Neuronal stem cell (in vitro differentiated cells): ENCODE measurements around the gene LRRC49. TPM values are rescaled to one million over a fixed set of nuclear protein-coding genes. Genes with fewer than 3 reads are reported as not detected.

ENCODE experiments used
- DNase-seq: peaks from one replicate; pipeline ENCODE4 v3.0.0-alpha.2; 2013; ENCODE audit warnings: low spot score
- H2AFZ ChIP-seq: one replicate; pipeline ENCODE4 v1.6.1; 2013; ENCODE audit warnings: mild to moderate bottlenecking, low read length, inconsistent platforms
- H2AK5ac ChIP-seq: 2 replicates; pipeline ENCODE4 v1.6.1; 2013; ENCODE audit warnings: low read depth, mild to moderate bottlenecking, inconsistent platforms, low read length, moderate library complexity, mixed read lengths
- H2BK120ac ChIP-seq: 2 replicates; pipeline ENCODE4 v1.6.1; 2013; ENCODE audit warnings: low read depth, mild to moderate bottlenecking, inconsistent platforms, low read length, moderate library complexity, mixed read lengths
- H2BK12ac ChIP-seq: one replicate; pipeline ENCODE4 v1.6.1; 2013; ENCODE audit warnings: low read length, inconsistent platforms
- H2BK15ac ChIP-seq: 2 replicates; pipeline ENCODE4 v1.6.1; 2013; ENCODE audit warnings: mild to moderate bottlenecking, low read length, inconsistent platforms, mixed read lengths
- H2BK5ac ChIP-seq: one replicate; pipeline ENCODE4 v1.6.1; 2013; ENCODE audit warnings: inconsistent platforms, mild to moderate bottlenecking, low read length, moderate library complexity
- H3K14ac ChIP-seq: one replicate; pipeline ENCODE4 v1.6.1; 2013; ENCODE audit warnings: low read length, inconsistent platforms
- H3K18ac ChIP-seq: 2 replicates; pipeline ENCODE4 v1.6.1; 2013; ENCODE audit warnings: low read length, inconsistent platforms
- H3K23ac ChIP-seq: 2 replicates; pipeline ENCODE4 v1.6.1; 2013; ENCODE audit warnings: low read depth, mild to moderate bottlenecking, mixed read lengths, low read length, inconsistent platforms; ENCODE audit not compliant: poor library complexity
- H3K27ac ChIP-seq: replicated peaks from 3 replicates; pipeline ENCODE4 v1.5.1; 2013; ENCODE audit warnings: low read length, inconsistent platforms
- H3K27me3 ChIP-seq, 3 experiments: 2 replicates each; pipeline ENCODE4 v1.6.1; 2013; ENCODE audit warnings: low read length in 3 of 3, mild to moderate bottlenecking in 2 of 3, inconsistent platforms in 1 of 3, low read depth in 1 of 3, mixed read lengths in 1 of 3, moderate library complexity in 1 of 3; ENCODE audit not compliant: control insufficient read depth in 3 of 3, insufficient read depth in 3 of 3
- H3K36me3 ChIP-seq, 2 donors: replicated peaks in 1 of 2; 2 replicates each; pipeline ENCODE4 v1.6.1; 2013; ENCODE audit warnings: low read length in 2 of 2; ENCODE audit not compliant: control insufficient read depth in 2 of 2, insufficient read depth in 2 of 2
- H3K4ac ChIP-seq: 2 replicates; pipeline ENCODE4 v1.6.1; 2013; ENCODE audit warnings: inconsistent platforms, mild to moderate bottlenecking, low read length, moderate library complexity
- H3K4me1 ChIP-seq, 2 donors: 1 replicate in 1 of 2; 2 replicates in 1 of 2; pipeline ENCODE4 v1.6.1; 2013; ENCODE audit warnings: low read length in 2 of 2, low read depth in 1 of 2; ENCODE audit not compliant: control insufficient read depth in 2 of 2, insufficient read depth in 1 of 2
- H3K4me2 ChIP-seq: one replicate; pipeline ENCODE4 v1.6.1; 2013; ENCODE audit warnings: mild to moderate bottlenecking, low read length, inconsistent platforms; ENCODE audit not compliant: insufficient read depth, poor library complexity, severe bottlenecking
- H3K4me3 ChIP-seq, 2 donors: 2 replicates each; pipeline ENCODE4 v1.5.1; 2013; ENCODE audit warnings: low read length in 2 of 2, mild to moderate bottlenecking in 2 of 2, inconsistent platforms in 1 of 2, moderate library complexity in 1 of 2
- H3K79me1 ChIP-seq: one replicate; pipeline ENCODE4 v1.6.1; 2013; ENCODE audit warnings: low read depth, mild to moderate bottlenecking, inconsistent platforms, low read length, moderate library complexity
- H3K9ac ChIP-seq: one replicate; pipeline ENCODE4 v1.6.1; 2013; ENCODE audit warnings: mild to moderate bottlenecking, low read depth, low read length, inconsistent platforms; ENCODE audit not compliant: poor library complexity
- H3K9me3 ChIP-seq, 2 donors: replicated peaks in 1 of 2; 2 replicates each; pipeline versions ENCODE3 to v1.6.1; 2013; ENCODE audit warnings: low read length in 2 of 2, mild to moderate bottlenecking in 2 of 2, inconsistent platforms in 1 of 2, low read depth in 1 of 2, mixed read lengths in 1 of 2, moderate library complexity in 1 of 2; ENCODE audit not compliant: control insufficient read depth in 2 of 2, insufficient read depth in 1 of 2
- H4K8ac ChIP-seq: one replicate; pipeline ENCODE4 v1.6.1; 2013; ENCODE audit warnings: low read depth, mild to moderate bottlenecking, inconsistent platforms, low read length, moderate library complexity
- H4K91ac ChIP-seq: one replicate; pipeline ENCODE4 v1.6.1; 2013; ENCODE audit warnings: low read length, low read depth, mild to moderate bottlenecking, inconsistent platforms; ENCODE audit not compliant: poor library complexity
- WGBS, 2 donors: extraction: QIAGEN DNeasy Blood & Tissue Kit; methylation state at CpG; one replicate each; pipeline ENCODE4 v1.1.7; 2013; ENCODE audit warnings: missing lambda C conversion rate in 2 of 2, mixed read lengths in 1 of 2; ENCODE audit not compliant: insufficient read length in 2 of 2, insufficient replicate concordance in 1 of 2; ENCODE audit errors: extremely low coverage in 2 of 2; 5-methylcytosine and 5-hydroxymethylcytosine counted together
- polyA plus RNA-seq, 2 experiments: library from polyadenylated mRNA; stranded (reverse); fragments of 200-250 nt; gene quantifications; one replicate each; pipeline ENCODE4 v1.2.3, GENCODE V29; 2013

LRRC49 gene
- polyA plus RNA-seq (2013, experiment 1 of 2) = 27.8 TPM
- polyA plus RNA-seq (2013, experiment 2 of 2) = 28.4 TPM

- peak within 1 kb of the TSS; percentile 97 for H2AFZ ChIP-seq
- peak within 1 kb of the TSS; percentile 93 for H3K9ac ChIP-seq
- peak; percentile 92 for DNase-seq
- peaks cover 0 to 8% of the 10 kb centered on the region in 2 donors for H3K4me1 ChIP-seq
- H2BK12ac ChIP-seq = no peak within 1 kb of the TSS
- H4K91ac ChIP-seq = no peak within 1 kb of the TSS
- H3K23ac ChIP-seq = peak within 1 kb of the TSS; percentile 40
- no peak within 1 kb of the TSS for H4K8ac ChIP-seq
- H3K4me3 ChIP-seq = peak within 1 kb of the TSS; percentile 83 to 92
- peak within 1 kb of the TSS; percentile 80 for H3K18ac ChIP-seq
- no peaks in the 10 kb centered on the region for H3K9me3 ChIP-seq
- no peak within 1 kb of the TSS for H3K14ac ChIP-seq
- no peak within 1 kb of the TSS for H2BK15ac ChIP-seq
- H3K79me1 ChIP-seq = no peaks in the 10 kb centered on the region
- WGBS, 2 donors = no CpG with 5 or more reads among the region's 61 CpGs
- H3K4me2 ChIP-seq = peak within 1 kb of the TSS; percentile 75
- peak within 1 kb of the TSS; percentile 78 for H3K27ac ChIP-seq
- no peak within 1 kb of the TSS for H2BK120ac ChIP-seq
- peaks cover 2 to 27% of the 10 kb centered on the region in 2 donors for H3K36me3 ChIP-seq
- peak within 1 kb of the TSS; percentile 16 for H2AK5ac ChIP-seq
- H3K4ac ChIP-seq = no peak within 1 kb of the TSS
- H3K27me3 ChIP-seq = no peaks in the 10 kb centered on the region
- H2BK5ac ChIP-seq = peak within 1 kb of the TSS; percentile 88
Measured at GRCh38 chr15:70892002-70892911, at the start of gene LRRC49, which contains the start of gene THAP10. Gene LRRC49, plus strand, starts transcription at chr15:70892826. Its CDS starts 69 bp downstream, at chr15:70892895. Gene THAP10, minus strand, starts transcription at chr15:70892433. Its CDS starts 161 bp downstream, at chr15:70892272.

- Histone ChIP-seq H3K36me3 (peaks cover 0 to 6% of the 10 kb centered on the region in 2 donors), H3K4me2 (no peak overlapping the region), H2AK5ac (no peak overlapping the region), H3K4me1 (no peaks in the 10 kb centered on the region), H3K4ac (no peak overlapping the region), H2BK12ac (no peak overlapping the region), H2BK15ac (no peak overlapping the region), H3K9ac (no peak overlapping the region), H2AFZ (no peak overlapping the region), H3K27ac (no peak overlapping the region), H3K27me3 (no peaks in the 10 kb centered on the region), H3K9me3 (no peaks in the 10 kb centered on the region), H3K18ac (no peak overlapping the region), H2BK5ac (no peak overlapping the region), H2BK120ac (no peak overlapping the region), H4K91ac (no peak overlapping the region), H3K79me1 (no peaks in the 10 kb centered on the region), H4K8ac (no peak overlapping the region), H3K23ac (no peak overlapping the region), H3K14ac (no peak overlapping the region), H3K4me3 (no peak overlapping the region)
- no peak for DNase-seq
- no CpG with 5 or more reads among the region's 6 CpGs for WGBS, 2 donors
Measured at GRCh38 chr15:70845602-70846360, 46.8 kb upstream of the LRRC49 start.

GRCh38 chr15:70851889-70852288 lies 40.7 kb upstream of the LRRC49 start:
- Histone ChIP-seq H3K4me2 (no peak overlapping the region), H3K79me1 (no peaks in the 10 kb centered on the region), H2AK5ac (no peak overlapping the region), H3K4me3 (no peak overlapping the region), H3K27ac (no peak overlapping the region), H2BK120ac (no peak overlapping the region), H3K9ac (no peak overlapping the region), H3K9me3 (no peaks in the 10 kb centered on the region), H3K18ac (no peak overlapping the region), H3K14ac (no peak overlapping the region), H2BK5ac (no peak overlapping the region), H3K4me1 (peaks cover 0 to 2% of the 10 kb centered on the region in 2 donors), H2AFZ (no peak overlapping the region), H3K27me3 (peaks cover 0 to 15% (median 0%) of the 10 kb centered on the region in 3 experiments), H2BK12ac (no peak overlapping the region), H4K8ac (no peak overlapping the region), H3K4ac (no peak overlapping the region), H2BK15ac (no peak overlapping the region), H3K23ac (no peak overlapping the region), H3K36me3 (peaks cover 0 to 18% of the 10 kb centered on the region in 2 donors), H4K91ac (no peak overlapping the region)
- WGBS, 2 donors = no CpG with 5 or more reads among the region's 6 CpGs
- DNase-seq = no peak
